Renal pelvis (tissue), 4 donors: ENCODE data around the gene PER1. TPM values are rescaled to one million over a fixed set of nuclear protein-coding genes. Genes with fewer than 3 reads are reported as not detected.

Experiments used
- DNase-seq: peaks from one replicate; pipeline ENCODE4 v3.0.0-alpha.2; 2013
- polyA plus RNA-seq, 3 donors: library from polyadenylated mRNA; unstranded; fragments of 120-200 nt; gene quantifications; one replicate each; pipeline ENCODE4 v1.2.1, GENCODE V29; 2013; ENCODE audit not compliant: insufficient read length in 3 of 3

The PER1 gene
- polyA plus RNA-seq, 3 donors = 26.4 to 34.5 (median 33.3) TPM

DNA sequence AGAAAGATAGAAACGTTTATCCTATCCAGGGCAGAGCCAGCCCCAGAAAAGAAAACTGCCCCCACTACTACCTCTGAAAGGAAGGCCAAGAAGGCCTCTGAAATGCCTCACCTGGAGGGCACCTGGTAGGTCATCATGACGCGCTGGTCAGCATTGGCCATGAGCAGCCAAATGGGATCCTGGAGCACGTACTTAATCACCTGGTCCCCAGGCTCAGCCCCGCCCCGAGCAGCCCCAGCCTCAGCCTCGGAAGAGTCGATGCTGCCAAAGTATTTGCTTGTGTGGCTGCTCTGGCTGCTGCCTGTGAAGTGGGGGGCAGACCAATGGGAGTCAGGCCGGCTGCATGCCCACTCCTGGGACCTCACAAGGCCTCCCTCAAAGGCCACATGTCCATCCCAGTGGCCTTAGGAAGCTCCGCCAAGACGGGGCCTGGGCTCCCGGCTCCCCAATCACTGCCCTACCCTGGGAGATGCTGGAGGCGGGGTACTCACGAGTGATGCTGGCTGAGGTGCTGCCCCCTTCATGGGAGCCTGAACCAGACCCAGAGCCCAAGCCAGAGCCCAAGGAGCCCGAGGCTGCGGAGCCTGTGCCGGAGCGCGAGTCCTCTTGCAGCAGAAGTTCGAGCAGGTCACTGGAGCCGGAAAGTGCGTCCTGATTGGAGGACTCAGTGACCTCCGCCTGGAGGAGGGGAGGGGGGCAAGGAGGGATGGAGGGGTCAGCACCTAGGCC, 9.9 kb downstream of the PER1 start:
- DNase-seq = no peak

- no peak for DNase-seq
Observed at GRCh38 chr17:8141741-8142140, 10.5 kb downstream of the PER1 start.

DNA sequence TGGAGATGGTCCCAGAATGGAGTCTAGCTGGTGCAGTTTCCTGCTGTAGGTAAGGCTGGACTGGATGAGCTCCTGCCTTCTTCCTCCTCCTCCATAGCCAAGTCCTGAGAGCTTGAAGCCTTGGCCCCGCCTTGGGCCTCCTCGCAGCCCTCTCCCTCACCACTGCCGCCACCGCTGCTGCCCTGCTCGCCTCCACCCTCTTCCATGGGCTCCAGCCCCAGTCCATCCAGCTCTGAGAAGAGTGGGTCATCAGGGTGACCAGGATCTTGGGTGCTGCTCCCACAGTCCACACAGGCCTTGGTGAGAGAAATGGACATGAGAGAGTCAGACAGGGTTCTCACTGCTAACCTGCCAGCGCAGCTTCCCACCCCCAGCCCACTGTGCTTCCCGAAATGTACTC, 11.2 kb downstream of the PER1 start:
- DNase-seq = no peak

DNA sequence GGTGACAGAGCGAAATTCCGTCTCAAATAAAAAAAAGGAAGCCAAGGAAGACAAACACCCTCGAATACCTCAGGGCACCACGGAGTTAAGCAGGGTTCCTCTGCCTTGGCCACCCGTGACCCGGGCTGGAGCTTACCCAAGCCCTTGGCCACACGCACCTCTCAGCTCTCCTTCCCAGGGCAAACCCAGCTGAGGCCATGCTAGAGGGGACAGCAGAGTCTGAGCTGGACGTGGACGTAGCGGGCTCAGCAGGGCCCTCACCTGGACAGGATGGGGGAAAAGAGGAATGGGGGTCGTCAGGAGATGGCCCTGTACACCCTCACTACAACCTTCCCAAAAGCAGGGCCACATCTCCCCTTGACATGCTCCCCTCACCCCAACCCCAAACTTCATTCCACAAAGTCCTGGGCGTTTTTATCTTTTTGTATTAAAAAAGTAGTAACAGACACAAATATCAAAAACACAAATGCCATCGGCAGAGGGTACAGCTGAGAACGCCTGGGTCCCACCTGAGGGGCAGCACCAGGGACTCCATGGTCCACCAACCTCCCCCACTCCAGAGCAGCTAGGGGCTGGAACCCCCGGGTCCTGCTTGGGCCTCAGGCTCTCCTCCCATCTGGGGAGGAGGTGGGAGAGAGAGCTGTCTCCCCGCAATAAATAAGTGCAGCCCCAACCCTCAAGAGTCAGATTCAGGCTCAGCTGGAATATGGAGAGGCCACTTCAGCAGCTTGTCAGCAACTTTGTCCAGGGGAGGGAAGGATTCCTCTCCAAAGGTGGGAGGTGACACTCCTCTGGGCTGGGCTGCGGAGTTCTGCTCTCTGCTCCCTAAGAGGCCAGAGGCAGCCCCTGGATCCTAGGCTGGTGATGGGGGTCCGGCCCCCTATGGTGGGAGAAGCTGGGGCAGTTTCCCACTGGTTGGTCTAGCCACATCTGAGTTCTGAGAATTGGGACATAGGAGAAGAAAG, 11.9 kb downstream of the PER1 start:
- no peak for DNase-seq

DNA sequence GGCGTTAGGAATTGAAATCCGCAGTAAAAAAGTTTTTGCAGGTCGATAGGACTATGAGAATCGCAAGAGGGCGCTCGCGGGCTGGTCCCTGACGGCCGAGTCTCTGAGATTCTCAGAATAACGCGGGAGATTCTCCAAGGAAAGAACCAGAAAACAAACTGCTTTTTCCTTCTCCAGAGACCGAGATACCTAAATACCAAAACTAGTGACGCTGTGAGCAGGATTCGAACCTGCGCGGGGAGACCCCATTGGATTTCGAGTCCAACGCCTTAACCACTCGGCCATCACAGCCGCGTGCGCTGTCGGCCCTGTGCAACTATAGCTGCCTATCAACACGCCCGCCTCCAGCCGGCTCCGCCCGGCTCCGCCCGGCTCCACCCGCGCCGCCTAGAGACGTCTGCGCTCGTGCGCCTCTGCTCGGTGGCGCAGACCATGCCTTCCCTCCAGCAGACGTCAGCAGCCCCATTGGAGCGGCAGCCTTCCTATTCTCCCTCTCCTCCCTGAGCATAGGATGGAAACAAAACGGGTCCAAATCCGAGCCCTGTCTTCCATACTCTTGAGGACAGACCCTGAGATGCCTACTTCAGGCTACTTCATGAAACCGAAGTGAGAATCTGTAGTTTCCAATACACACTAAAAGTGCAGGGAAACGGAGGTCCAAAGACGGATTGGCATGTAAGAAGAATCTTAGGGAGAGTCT, 13.4 kb downstream of the PER1 start:
- peak; percentile 97 for DNase-seq

DNA sequence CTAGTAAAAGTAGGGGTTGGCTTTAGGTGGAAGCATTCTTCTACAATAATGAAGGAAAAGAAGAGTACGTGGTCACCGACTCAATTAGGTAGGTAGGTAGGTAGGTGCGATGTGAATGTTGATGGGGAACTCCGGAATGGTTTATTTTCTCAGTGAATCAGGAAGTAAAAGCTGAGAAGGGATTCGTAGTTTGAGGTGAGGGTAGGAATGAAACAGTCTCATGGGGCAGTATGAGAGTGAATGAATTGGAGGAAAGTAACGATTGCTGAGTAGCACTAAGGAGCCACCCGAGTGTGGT, 13.9 kb downstream of the PER1 start:
- DNase-seq = no peak

- DNase-seq = no peak
Observed at GRCh38 chr17:8137645-8138373, 14.4 kb downstream of the PER1 start.

DNA sequence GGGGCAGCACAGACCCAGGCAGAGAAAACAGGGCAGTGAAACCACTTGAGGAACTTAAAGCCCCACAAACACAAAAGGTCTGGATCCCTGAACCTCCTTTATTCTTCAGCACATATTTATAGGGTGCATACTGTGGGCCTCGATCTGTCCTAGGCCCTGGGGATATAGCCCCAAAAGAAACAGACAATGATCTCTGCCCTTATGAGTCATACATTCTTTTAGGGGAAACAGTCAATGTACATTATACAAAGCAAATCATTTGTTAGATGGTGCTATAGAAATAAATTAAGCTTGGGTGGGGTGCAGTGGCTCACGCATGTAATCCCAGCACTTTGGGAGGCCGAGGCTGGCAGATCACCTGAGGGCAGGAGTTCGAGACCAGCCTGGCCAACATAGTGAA, 18.3 kb downstream of the PER1 start:
- no peak for DNase-seq

DNA sequence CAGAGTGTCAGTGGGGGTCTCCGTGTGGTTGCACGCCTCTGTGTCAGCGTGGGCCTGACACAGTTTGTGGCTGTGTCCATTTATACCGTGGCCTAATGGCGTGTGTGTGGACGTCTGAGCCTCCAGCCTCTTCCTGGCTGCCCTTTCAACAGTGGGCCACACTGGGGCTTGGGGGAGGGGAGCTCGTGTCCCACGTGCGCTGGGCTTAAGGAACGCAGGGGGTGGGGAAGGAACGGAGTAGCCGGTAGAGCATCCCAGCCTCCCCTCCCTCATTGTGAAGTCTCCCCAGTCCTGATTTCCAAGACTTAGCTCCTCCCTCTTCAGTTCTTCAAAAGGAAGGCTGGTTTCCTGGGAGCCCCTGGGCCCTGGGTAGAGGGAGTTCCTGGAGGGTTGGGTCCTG, 18.8 kb downstream of the PER1 start:
- DNase-seq = no peak

DNA sequence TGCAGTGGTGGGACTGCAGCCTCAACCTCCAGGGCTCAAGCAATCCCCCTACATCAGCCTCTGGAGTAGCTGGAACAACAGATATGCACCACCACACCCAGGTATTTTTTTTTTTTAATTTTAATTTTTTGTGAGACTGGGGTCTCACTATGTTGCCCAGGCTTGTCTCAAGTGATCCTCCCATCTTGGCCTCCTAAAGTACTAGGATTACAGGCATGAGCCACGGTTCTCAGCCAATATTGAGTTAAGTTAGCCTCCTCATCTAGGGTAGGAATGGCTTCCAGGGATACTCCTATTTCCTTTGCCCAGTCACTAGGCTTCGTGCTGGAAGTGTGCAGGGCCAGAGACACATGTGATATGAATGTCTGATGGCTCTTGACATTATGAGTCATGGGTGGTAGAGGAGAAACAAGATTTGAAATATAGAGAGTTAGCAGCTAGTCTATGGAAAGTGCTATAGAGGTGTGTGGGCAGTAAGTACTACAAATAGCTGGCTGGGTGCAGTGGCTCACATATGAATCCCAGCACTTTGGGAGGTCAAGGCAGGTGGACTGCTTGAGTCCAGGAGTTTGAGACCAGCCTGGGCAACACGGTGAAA, 20.3 kb downstream of the PER1 start:
- DNase-seq = no peak

DNA sequence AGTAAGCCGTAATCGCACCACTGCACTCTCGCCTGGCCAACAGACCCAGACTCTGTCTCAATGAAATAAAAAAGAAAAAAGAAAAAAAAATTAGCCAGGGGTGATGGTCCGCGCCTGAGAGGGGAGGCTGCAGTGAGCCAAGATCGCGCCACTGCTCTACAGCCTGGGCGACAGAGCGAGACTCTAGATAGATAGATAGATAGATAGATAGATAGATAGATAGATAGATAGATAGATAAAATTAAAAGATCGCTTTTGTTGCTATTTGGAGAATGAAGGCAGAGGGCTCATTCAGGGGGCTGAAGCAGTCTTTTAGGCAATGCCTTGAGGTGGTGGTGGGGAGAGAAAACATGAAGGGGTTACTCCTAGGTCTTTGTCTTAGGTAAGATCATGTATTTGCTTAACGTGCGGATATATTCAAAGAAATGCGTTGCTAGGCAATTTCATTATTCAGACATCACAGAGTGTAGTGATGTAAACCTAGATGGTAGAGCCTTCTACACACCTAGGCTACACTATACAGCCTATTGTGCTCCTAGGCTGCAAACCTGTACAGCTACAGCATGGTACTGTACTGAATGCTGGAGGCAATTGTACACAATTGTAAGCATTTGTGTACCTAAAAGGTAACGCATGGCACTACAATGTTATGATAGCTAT, 23.9 kb downstream of the PER1 start:
- DNase-seq = no peak

- DNase-seq = peak; percentile 33
Observed at GRCh38 chr17:8126491-8127066, 25.6 kb downstream of the PER1 start.

- no peak for DNase-seq
Observed at GRCh38 chr17:8125947-8126490, 26.2 kb downstream of the PER1 start.

GRCh38 chr17:8125154-8125946, 26.9 kb downstream of the PER1 start:
- DNase-seq = peak; percentile 82

- DNase-seq = no peak
Observed at GRCh38 chr17:8124350-8125153, 27.7 kb downstream of the PER1 start.

GRCh38 chr17:8123695-8124349, 28.4 kb downstream of the PER1 start, which contains the start of gene HES7:
Gene HES7, minus strand, starts transcription at chr17:8124106. Its CDS starts 22 bp downstream, at chr17:8124084.
- DNase-seq = no peak

- no peak for DNase-seq
Observed at GRCh38 chr17:8122924-8123694, 29.1 kb downstream of the PER1 start.
